GM19025 (cell line): Measurements from ENCODE around the gene YBX2.
A peak's percentile ranks its signal among the peaks of the same experiment; 100 is the strongest.
"Not testable (repeated sequence)": the region's sequence is repeated elsewhere in the genome, so short reads cannot be mapped to it uniquely, and the experiment has no call there.

Experiments used
- ATAC-seq: cut with Tn5 transposase; IDR thresholded peaks from one replicate; pipeline ENCODE4 v1.9.1; 2021; ENCODE audit warnings: mild to moderate bottlenecking, low read depth, moderate library complexity; ENCODE audit not compliant: unreplicated experiment

The YBX2 gene

GRCh38 chr17:7294614-7295153 is at the start of gene YBX2:
YBX2 (minus strand) TSS chr17:7294639; CDS start chr17:7294500, 139 bp downstream.
- no peak for ATAC-seq

GRCh38 chr17:7343250-7343649 is 48.8 kb upstream of the YBX2 start:
- ATAC-seq, result no peak

- ATAC-seq, result no peak
These were observed 47.4 kb upstream of the YBX2 start for GRCh38 chr17:7341842-7342241.

GRCh38 chr17:7340179-7340578 is 45.7 kb upstream of the YBX2 start:
- no peak for ATAC-seq

- ATAC-seq, result not testable (repeated sequence)
These were observed 43.2 kb upstream of the YBX2 start for GRCh38 chr17:7337600-7337999.

GRCh38 chr17:7336240-7337175 is 42.1 kb upstream of the YBX2 start, which contains the start of gene ACAP1:
ACAP1 (plus strand) TSS chr17:7336529; CDS start chr17:7336735, 206 bp downstream.
- peak; percentile 68 for ATAC-seq

GRCh38 chr17:7335765-7336164 is 41.3 kb upstream of the YBX2 start:
- ATAC-seq, result not testable (repeated sequence)

- ATAC-seq, result no peak
These were observed 40.6 kb upstream of the YBX2 start for GRCh38 chr17:7334938-7335538.

- ATAC-seq, result not testable (repeated sequence)
These were observed 38.2 kb upstream of the YBX2 start for GRCh38 chr17:7332600-7333069.

- no peak for ATAC-seq
These were observed 37.7 kb upstream of the YBX2 start for GRCh38 chr17:7332111-7332510.

GRCh38 chr17:7330638-7331015 is 36.2 kb upstream of the YBX2 start:
- ATAC-seq, result no peak

GRCh38 chr17:7329997-7330637 is 35.7 kb upstream of the YBX2 start:
- ATAC-seq, result peak; percentile 50

GRCh38 chr17:7329374-7329996 is 35.0 kb upstream of the YBX2 start:
- ATAC-seq, result peak; percentile 43

GRCh38 chr17:7328840-7329373 is 34.5 kb upstream of the YBX2 start, which contains the start of gene NEURL4:
NEURL4 (minus strand) TSS chr17:7329335; CDS start chr17:7329312, 23 bp downstream.
- ATAC-seq, result peak; percentile 6

- ATAC-seq, result no peak
These were observed 33.6 kb upstream of the YBX2 start for GRCh38 chr17:7328009-7328408.

GRCh38 chr17:7327501-7327900 is 33.1 kb upstream of the YBX2 start:
- ATAC-seq, result no peak

- ATAC-seq, result no peak
These were observed 32.6 kb upstream of the YBX2 start for GRCh38 chr17:7327056-7327455.

- ATAC-seq, result no peak
These were observed 31.7 kb upstream of the YBX2 start for GRCh38 chr17:7326186-7326585.

GRCh38 chr17:7325031-7325528 is 30.6 kb upstream of the YBX2 start:
- no peak for ATAC-seq

- no peak for ATAC-seq
These were observed 30.0 kb upstream of the YBX2 start for GRCh38 chr17:7324438-7324779.
